Bronchial epithelial cell (primary cell): ENCODE data around the gene KIFAP3. TPM values are rescaled to one million over a fixed set of nuclear protein-coding genes. Genes with fewer than 3 reads are reported as not detected.
A peak's percentile ranks its signal among the peaks of the same experiment; 100 is the strongest.

Experiments used
- DNase-seq: peaks from one replicate; pipeline ENCODE4 v3.0.0-alpha.2; 2010; ENCODE audit warnings: low read depth
- FAIRE-seq: peaks from 2 replicates; lab custom pipeline; 2011; peaks lifted over from hg19 to GRCh38; lab: Jason Lieb, UNC
- H3K27me3 ChIP-seq: 2 replicates; pipeline ENCODE4 v1.5.1; 2011; ENCODE audit warnings: low read length; ENCODE audit not compliant: control insufficient read depth, insufficient read depth
- H3K36me3 ChIP-seq: 2 replicates; pipeline ENCODE4 v1.5.1; 2011; ENCODE audit warnings: low read length; ENCODE audit not compliant: control insufficient read depth, insufficient read depth
- H3K4me3 ChIP-seq: 2 replicates; pipeline ENCODE4 v1.5.1; 2011; ENCODE audit warnings: mild to moderate bottlenecking, low read depth, low read length, control low read depth
- total RNA-seq: library from RNA; depleted of rRNA; stranded (reverse); fragments of >200 nt; gene quantifications from 2 replicates; pipeline ENCODE4 v1.2.1, GENCODE V29; 2014
- TF ChIP-seq, protein P1 (sequence below): IDR thresholded peaks from 2 replicates; pipeline ENCODE4 v1.5.1; 2011; ENCODE audit warnings: mild to moderate bottlenecking, moderate library complexity, low read length, control low read depth, inconsistent platforms; ENCODE audit not compliant: insufficient read depth, severe bottlenecking

The KIFAP3 gene
- total RNA-seq, 1 donor from 2014 or later = 11.1 TPM

DNA sequence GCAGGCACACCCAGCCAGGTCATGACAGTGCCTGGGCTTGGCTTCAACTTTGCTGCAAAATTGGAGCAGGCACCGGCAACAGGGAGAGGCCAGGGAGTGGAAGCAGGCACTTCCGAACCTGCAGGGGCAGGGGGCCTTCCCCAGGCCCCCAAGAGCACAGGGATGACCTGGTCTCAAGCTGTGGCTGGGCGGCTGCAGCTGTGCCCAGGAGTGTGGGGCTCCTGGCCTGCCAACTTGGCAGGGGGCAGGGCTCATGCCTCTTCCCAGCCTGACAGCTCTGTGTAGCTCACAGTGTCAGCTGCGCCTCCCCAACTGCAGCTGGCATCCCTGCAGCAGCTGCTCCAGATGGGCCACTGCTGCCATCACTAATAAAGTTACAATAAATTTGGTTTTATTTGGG is 129.3 kb downstream of the KIFAP3 start:
- no peak for FAIRE-seq
- Histone ChIP-seq H3K36me3 (no peaks in the 10 kb centered on the region), H3K27me3 (no peaks in the 10 kb centered on the region), H3K4me3 (no peak overlapping the region)
- no peak for DNase-seq
- TF ChIP-seq, protein P1, sequence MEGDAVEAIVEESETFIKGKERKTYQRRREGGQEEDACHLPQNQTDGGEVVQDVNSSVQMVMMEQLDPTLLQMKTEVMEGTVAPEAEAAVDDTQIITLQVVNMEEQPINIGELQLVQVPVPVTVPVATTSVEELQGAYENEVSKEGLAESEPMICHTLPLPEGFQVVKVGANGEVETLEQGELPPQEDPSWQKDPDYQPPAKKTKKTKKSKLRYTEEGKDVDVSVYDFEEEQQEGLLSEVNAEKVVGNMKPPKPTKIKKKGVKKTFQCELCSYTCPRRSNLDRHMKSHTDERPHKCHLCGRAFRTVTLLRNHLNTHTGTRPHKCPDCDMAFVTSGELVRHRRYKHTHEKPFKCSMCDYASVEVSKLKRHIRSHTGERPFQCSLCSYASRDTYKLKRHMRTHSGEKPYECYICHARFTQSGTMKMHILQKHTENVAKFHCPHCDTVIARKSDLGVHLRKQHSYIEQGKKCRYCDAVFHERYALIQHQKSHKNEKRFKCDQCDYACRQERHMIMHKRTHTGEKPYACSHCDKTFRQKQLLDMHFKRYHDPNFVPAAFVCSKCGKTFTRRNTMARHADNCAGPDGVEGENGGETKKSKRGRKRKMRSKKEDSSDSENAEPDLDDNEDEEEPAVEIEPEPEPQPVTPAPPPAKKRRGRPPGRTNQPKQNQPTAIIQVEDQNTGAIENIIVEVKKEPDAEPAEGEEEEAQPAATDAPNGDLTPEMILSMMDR = no peak

DNA sequence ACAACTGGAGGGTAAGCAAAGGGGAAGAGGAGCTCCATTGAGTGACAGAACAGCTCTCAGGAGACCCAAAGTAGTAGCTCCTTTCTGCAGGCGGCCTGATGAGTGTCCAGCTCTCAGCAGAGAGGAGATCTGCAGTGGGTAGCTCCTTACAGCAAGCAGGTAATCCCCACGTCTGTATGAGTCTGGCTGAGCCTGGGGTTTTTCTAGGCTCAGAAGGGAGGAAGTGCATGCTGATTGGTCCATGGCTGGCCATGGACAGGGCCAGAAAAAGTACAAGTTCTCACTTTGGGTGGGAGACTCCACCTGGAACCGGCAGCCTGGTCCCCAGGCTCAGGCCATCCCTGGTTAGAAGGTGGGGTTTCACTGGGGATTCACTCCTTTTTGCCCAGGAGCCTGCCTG is 129.9 kb downstream of the KIFAP3 start:
- no peak for DNase-seq
- TF ChIP-seq, protein P1 = no peak
- no peaks in the 10 kb centered on the region for H3K27me3 ChIP-seq
- peak; percentile 28 for FAIRE-seq
- no peaks in the 10 kb centered on the region for H3K36me3 ChIP-seq
- no peak overlapping the region for H3K4me3 ChIP-seq

DNA sequence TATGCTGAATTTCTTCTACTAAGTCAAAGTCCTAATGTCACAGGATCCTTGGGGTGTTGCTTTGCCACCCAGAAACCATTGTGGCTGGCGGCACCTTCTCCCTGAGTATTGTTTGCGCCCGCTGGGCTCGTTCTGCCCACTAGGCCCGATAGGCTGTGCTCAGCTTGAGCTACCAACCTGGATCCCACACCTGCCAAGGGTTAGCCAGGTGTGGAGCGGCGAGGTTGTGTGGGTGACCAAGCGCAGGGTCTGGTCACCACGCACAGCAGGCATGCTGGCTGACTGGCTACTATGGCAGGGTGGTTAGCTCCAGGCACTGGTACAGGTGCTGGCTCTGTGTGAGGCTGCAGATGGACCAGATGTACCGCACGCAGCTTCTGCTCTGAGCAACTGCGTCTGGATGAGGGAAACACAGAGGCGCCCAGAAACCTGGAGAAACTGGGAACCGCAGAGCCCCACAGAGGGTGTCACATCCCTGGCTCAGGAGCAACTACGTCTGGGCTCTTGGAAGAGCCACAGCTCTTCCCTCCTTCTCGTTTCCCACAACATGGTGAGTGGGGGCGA is 130.4 kb downstream of the KIFAP3 start:
- DNase-seq (no peak), FAIRE-seq (no peak)
- Histone ChIP-seq H3K4me3 (no peak overlapping the region), H3K27me3 (no peaks in the 10 kb centered on the region), H3K36me3 (no peaks in the 10 kb centered on the region)
- TF ChIP-seq, protein P1 = no peak

DNA sequence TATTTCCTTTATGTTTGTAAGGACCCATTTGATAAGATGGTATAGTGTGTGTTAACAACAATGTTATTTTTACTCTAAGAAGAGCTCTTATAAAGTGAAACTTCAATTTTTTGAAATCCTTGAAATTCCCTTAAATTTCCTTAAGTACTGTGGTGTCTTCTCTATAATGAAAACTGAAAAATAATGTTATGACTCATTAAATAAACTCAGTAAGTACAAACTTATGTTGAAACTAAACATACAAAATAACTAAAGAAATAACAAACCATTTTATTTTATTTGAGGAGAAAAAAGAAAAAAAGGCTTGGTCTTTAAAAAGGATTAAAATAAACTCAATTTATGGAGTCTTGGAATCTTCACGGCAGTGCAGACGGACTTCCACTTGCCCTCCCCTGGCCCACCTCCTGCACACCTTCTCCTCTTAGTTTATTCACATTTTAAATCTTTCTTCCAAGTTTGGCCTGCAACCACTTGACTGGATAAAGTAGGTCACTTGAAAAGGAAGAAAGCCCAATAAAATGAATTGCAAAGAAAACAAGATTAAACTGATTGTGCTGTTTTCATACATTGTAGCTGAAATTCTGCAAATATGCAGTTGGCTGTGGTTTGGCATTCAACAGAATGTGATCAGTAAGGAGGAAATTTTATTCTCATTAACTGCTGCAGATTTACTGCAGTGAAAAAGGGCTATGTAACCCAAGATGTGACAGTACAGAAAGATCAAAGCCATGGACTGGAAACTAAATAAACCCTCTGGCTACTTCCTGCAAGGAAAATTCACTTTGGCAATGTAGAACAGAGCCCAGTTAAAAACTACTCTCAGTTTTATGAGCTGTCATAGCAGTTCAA is 132.3 kb downstream of the KIFAP3 start:
- no peak overlapping the region for H3K4me3 ChIP-seq
- DNase-seq (peak; percentile 9), FAIRE-seq (no peak)
- H3K36me3 ChIP-seq = no peaks in the 10 kb centered on the region
- TF ChIP-seq, protein P1 = no peak
- H3K27me3 ChIP-seq = no peaks in the 10 kb centered on the region

DNA sequence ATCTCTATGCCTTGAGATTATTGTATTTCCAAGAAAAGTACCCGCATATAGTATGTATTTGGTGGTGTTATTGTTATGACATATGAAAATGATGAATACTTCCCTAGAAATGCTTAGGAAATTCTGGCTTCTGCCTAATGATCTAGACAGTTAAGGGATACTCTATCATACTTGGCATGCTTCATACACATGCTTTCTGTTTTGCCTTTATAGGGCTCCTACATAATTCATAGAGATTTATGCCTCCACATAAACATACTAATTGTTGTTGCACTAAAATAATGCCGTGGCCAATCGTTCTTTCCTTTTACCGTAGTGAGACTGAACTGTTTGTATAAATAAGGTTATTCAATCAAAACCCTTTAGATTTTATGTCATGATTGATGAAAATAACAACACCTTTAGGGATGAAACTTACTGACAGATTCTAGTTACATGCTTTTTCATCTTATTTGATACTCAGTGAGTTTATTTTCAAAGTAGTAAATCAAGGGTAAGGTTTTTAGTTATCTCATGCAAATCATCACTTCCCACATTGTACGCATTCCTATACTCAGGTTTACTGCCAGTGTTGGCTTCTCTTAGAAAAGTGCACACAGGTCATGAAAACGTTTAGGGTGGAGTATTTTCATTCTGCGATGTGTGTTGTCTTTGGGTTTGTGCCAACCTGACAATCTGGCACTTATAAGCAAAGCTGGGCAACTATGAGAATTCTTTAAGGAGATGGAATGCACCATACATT is 140.3 kb downstream of the KIFAP3 start:
- TF ChIP-seq, protein P1 = no peak
- Histone ChIP-seq H3K4me3 (no peak overlapping the region), H3K36me3 (no peaks in the 10 kb centered on the region), H3K27me3 (no peaks in the 10 kb centered on the region)
- FAIRE-seq (no peak), DNase-seq (peak; percentile 46)
